HepG2 (cell line): ENCODE data around the gene RAB8A. TPM values are rescaled to one million over a fixed set of nuclear protein-coding genes. Genes with fewer than 3 reads are reported as not detected.

Experiments used
- CHD4 ChIP-seq: fragments of 200-600 bp; sonication (generic); IDR thresholded peaks from 2 replicates; pipeline ENCODE4 v1.7.0; 2017; ENCODE audit warnings: mild to moderate bottlenecking, low read length, borderline replicate concordance
- KDM2A ChIP-seq: sonication (generic); formaldehyde crosslinking; IDR thresholded peaks from 2 replicates; pipeline ENCODE4 v1.4.0; 2020; ENCODE audit warnings: low read depth, missing genetic modification reagents, borderline replicate concordance
- NAIF1 ChIP-seq: sonication (generic); formaldehyde crosslinking; IDR thresholded peaks from 2 replicates; pipeline ENCODE4 v1.5.0; 2020; ENCODE audit warnings: mild to moderate bottlenecking, missing genetic modification reagents, borderline replicate concordance
- NR2F1 ChIP-seq, 2 experiments: fragments of 450-650 bp in 1 of 2; formaldehyde crosslinking in 1 of 2; IDR thresholded peaks; 2 replicates each; pipeline versions ENCODE4 v1.5.0 to v1.6.1; 2016 to 2020; ENCODE audit warnings: mild to moderate bottlenecking in 1 of 2, missing compliant biosample characterization in 1 of 2, missing genetic modification reagents in 1 of 2, moderate library complexity in 1 of 2
- ZFP36 ChIP-seq: fragments of 150-350 bp; IDR thresholded peaks from 2 replicates; pipeline ENCODE4 v1.6.1; 2018; ENCODE audit warnings: borderline replicate concordance, low read length, low read depth; ENCODE audit not compliant: partially characterized antibody
- ZFP90 ChIP-seq: sonication (generic); formaldehyde crosslinking; IDR thresholded peaks from 2 replicates; pipeline ENCODE4 v1.8.0; 2022; ENCODE audit warnings: missing genetic modification reagents, mild to moderate bottlenecking, inconsistent platforms, borderline replicate concordance
- ZNF329 ChIP-seq: sonication (generic); formaldehyde crosslinking; IDR thresholded peaks from 2 replicates; pipeline ENCODE4 v1.9.0; 2021; ENCODE audit warnings: low read depth, mild to moderate bottlenecking, missing genetic modification reagents
- ZNF34 ChIP-seq: sonication (generic); formaldehyde crosslinking; IDR thresholded peaks from 2 replicates; pipeline ENCODE4 v1.4.0; 2020; ENCODE audit warnings: mild to moderate bottlenecking, missing genetic modification reagents, borderline replicate concordance
- ZNF629 ChIP-seq: sonication (generic); formaldehyde crosslinking; conservative IDR thresholded peaks from 2 replicates; pipeline ENCODE4 v1.5.0; 2020; ENCODE audit warnings: missing genetic modification reagents
- ZSCAN29 ChIP-seq: sonication (generic); formaldehyde crosslinking; conservative IDR thresholded peaks from 2 replicates; pipeline ENCODE4 v1.4.0; 2020; ENCODE audit warnings: mild to moderate bottlenecking, missing genetic modification reagents
- polyA plus RNA-seq, 8 experiments: library from polyadenylated mRNA; depleted of rRNA in 3 of 8; stranded (reverse) in 7 of 8; unstranded in 1 of 8; fragments of >200 nt; fragmentation: Illumina TruSeq in 4 of 8; extraction: Trizol in 4 of 8; gene quantifications; 2 replicates each; pipeline versions ENCODE4 v1.2.1 to v1.2.3, GENCODE V29; 2011 to 2016; ENCODE audit warnings: low read depth in 4 of 8, missing spikeins in 1 of 8, mixed read lengths in 1 of 8; ENCODE audit not compliant: insufficient read depth in 1 of 8
- total RNA-seq, 5 experiments: library from RNA; depleted of rRNA; stranded (reverse); fragments of >200 nt; fragmentation: Illumina TruSeq; extraction: Trizol; gene quantifications; 2 replicates each; pipeline ENCODE4 v1.2.3, GENCODE V29; 2016; ENCODE audit warnings: low read depth in 1 of 5
- TF ChIP-seq, protein P1 (sequence below), 2 experiments: sonication (generic) in 1 of 2; formaldehyde crosslinking in 1 of 2; IDR thresholded peaks; 2 replicates each; pipeline versions ENCODE4 v1.4.0 to v1.6.1; 2016 to 2020; ENCODE audit warnings: borderline replicate concordance in 1 of 2, low read depth in 1 of 2, mild to moderate bottlenecking in 1 of 2, missing genetic modification reagents in 1 of 2
- TF ChIP-seq, protein P2 (sequence below): IDR thresholded peaks from 2 replicates; pipeline ENCODE4 v1.6.1; 2012; ENCODE audit warnings: inconsistent platforms
- TF ChIP-seq, protein P3 (sequence below): sonication (generic); formaldehyde crosslinking; IDR thresholded peaks from 2 replicates; pipeline ENCODE4 v1.4.0; 2020; ENCODE audit warnings: missing genetic modification reagents
- TF ChIP-seq, protein P4 (sequence below): sonication (generic); formaldehyde crosslinking; IDR thresholded peaks from 2 replicates; pipeline ENCODE4 v1.5.0; 2020; ENCODE audit warnings: missing genetic modification reagents
- TF ChIP-seq, protein P5 (sequence below): sonication (generic); IDR thresholded peaks from 2 replicates; pipeline ENCODE4 v1.6.1; 2016; ENCODE audit warnings: low read depth, borderline replicate concordance
- TF ChIP-seq, protein P6 (sequence below): fragments of 450-650 bp; IDR thresholded peaks from 2 replicates; pipeline ENCODE4 v1.6.1; 2016
- TF ChIP-seq, protein P7 (sequence below): IDR thresholded peaks from 2 replicates; pipeline ENCODE4 v1.6.1; 2016; ENCODE audit warnings: low read depth, borderline replicate concordance

Gene RAB8A
- total and polyA plus RNA-seq, 2 of the 13 experiments (the other 11 are each of a cell fraction or from before 2014, with no cell fraction given), result 36.7 to 45.0 TPM

DNA sequence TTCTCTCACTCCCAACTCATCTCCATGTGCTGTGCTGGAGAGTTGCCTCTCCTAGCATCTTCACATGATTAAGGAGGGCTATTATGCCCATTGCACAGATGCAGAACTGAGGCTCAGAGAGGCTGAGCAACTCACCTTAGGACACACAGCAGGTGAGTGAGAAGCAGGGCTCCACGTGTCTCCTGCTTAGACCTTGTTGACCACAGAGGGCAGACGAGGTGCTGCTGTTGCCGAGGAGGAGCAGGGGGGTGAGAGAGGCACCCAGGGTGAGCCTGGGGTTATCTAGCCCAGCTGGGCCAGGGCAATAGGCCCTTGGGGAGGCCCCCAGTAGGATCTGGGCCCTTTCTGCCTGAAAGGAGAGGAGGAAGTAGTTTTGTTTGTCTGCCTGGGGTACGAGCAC is 29.4 kb downstream of the RAB8A start (continued):
- TF ChIP-seq, protein P1, sequence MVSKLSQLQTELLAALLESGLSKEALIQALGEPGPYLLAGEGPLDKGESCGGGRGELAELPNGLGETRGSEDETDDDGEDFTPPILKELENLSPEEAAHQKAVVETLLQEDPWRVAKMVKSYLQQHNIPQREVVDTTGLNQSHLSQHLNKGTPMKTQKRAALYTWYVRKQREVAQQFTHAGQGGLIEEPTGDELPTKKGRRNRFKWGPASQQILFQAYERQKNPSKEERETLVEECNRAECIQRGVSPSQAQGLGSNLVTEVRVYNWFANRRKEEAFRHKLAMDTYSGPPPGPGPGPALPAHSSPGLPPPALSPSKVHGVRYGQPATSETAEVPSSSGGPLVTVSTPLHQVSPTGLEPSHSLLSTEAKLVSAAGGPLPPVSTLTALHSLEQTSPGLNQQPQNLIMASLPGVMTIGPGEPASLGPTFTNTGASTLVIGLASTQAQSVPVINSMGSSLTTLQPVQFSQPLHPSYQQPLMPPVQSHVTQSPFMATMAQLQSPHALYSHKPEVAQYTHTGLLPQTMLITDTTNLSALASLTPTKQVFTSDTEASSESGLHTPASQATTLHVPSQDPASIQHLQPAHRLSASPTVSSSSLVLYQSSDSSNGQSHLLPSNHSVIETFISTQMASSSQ (IDR thresholded peaks at IDR 0.05; ENCODE audit: low read depth), result no peak
- TF ChIP-seq, protein P1 (CRISPR knock-in tag; IDR thresholded peaks at IDR 0.05; ENCODE audit: borderline replicate concordance), result no peak
- TF ChIP-seq, protein P2, sequence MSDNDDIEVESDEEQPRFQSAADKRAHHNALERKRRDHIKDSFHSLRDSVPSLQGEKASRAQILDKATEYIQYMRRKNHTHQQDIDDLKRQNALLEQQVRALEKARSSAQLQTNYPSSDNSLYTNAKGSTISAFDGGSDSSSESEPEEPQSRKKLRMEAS, result peak; percentile 68
- no peak for TF ChIP-seq ZSCAN29 (CRISPR knock-in tag)
- peak; percentile 85 for TF ChIP-seq ZFP36
- no peak for TF ChIP-seq ZFP90
- TF ChIP-seq NAIF1 (CRISPR knock-in tag), result no peak
- TF ChIP-seq, protein P3, sequence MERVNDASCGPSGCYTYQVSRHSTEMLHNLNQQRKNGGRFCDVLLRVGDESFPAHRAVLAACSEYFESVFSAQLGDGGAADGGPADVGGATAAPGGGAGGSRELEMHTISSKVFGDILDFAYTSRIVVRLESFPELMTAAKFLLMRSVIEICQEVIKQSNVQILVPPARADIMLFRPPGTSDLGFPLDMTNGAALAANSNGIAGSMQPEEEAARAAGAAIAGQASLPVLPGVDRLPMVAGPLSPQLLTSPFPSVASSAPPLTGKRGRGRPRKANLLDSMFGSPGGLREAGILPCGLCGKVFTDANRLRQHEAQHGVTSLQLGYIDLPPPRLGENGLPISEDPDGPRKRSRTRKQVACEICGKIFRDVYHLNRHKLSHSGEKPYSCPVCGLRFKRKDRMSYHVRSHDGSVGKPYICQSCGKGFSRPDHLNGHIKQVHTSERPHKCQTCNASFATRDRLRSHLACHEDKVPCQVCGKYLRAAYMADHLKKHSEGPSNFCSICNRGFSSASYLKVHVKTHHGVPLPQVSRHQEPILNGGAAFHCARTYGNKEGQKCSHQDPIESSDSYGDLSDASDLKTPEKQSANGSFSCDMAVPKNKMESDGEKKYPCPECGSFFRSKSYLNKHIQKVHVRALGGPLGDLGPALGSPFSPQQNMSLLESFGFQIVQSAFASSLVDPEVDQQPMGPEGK (CRISPR knock-in tag), result 0 out of 2 replicates have a peak, but pooled peaks have one; percentile 26
- TF ChIP-seq CHD4, result peak; percentile 56; the same call in 1 of the 2 replicates
- TF ChIP-seq, protein P4, sequence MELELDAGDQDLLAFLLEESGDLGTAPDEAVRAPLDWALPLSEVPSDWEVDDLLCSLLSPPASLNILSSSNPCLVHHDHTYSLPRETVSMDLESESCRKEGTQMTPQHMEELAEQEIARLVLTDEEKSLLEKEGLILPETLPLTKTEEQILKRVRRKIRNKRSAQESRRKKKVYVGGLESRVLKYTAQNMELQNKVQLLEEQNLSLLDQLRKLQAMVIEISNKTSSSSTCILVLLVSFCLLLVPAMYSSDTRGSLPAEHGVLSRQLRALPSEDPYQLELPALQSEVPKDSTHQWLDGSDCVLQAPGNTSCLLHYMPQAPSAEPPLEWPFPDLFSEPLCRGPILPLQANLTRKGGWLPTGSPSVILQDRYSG, result no peak
- 0 out of 2 replicates have a peak, but pooled peaks have one; percentile 35 for TF ChIP-seq KDM2A (CRISPR knock-in tag)
- no peak for TF ChIP-seq ZNF34 (CRISPR knock-in tag)
- peak; percentile 96 for TF ChIP-seq ZNF629
- 0 out of 4 replicates have a peak, but pooled peaks of 1 of the 2 experiments have one; percentile 21 for TF ChIP-seq NR2F1 (CRISPR knock-in tag; IDR thresholded peaks at IDR 0.05)
- TF ChIP-seq, protein P5, sequence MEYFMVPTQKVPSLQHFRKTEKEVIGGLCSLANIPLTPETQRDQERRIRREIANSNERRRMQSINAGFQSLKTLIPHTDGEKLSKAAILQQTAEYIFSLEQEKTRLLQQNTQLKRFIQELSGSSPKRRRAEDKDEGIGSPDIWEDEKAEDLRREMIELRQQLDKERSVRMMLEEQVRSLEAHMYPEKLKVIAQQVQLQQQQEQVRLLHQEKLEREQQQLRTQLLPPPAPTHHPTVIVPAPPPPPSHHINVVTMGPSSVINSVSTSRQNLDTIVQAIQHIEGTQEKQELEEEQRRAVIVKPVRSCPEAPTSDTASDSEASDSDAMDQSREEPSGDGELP, result peak; percentile 56; the same call in 1 of the 2 replicates
- no peak for TF ChIP-seq ZNF329
- TF ChIP-seq, protein P6, sequence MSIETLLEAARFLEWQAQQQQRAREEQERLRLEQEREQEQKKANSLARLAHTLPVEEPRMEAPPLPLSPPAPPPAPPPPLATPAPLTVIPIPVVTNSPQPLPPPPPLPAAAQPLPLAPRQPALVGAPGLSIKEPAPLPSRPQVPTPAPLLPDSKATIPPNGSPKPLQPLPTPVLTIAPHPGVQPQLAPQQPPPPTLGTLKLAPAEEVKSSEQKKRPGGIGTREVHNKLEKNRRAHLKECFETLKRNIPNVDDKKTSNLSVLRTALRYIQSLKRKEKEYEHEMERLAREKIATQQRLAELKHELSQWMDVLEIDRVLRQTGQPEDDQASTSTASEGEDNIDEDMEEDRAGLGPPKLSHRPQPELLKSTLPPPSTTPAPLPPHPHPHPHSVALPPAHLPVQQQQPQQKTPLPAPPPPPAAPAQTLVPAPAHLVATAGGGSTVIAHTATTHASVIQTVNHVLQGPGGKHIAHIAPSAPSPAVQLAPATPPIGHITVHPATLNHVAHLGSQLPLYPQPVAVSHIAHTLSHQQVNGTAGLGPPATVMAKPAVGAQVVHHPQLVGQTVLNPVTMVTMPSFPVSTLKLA, result peak; percentile 62
- TF ChIP-seq, protein P7, sequence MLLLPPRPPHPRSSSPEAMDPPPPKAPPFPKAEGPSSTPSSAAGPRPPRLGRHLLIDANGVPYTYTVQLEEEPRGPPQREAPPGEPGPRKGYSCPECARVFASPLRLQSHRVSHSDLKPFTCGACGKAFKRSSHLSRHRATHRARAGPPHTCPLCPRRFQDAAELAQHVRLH, result peak; percentile 18; the same call in 1 of the 2 replicates
